HG02642 (cell line): ENCODE data around the gene NXN.
"Not testable (repeated sequence)": the region's sequence is repeated elsewhere in the genome, so short reads cannot be mapped to it uniquely, and the experiment has no call there.

Source experiments
- ATAC-seq: cut with Tn5 transposase; IDR thresholded peaks from one replicate; pipeline ENCODE4 v1.9.1; 2021; ENCODE audit warnings: mild to moderate bottlenecking; ENCODE audit not compliant: unreplicated experiment, poor library complexity

The NXN gene

GRCh38 chr17:1007310-1008007 is 27.9 kb upstream of the NXN start:
- no peak for ATAC-seq

- ATAC-seq, result no peak
Measured at GRCh38 chr17:1006054-1006453, 26.5 kb upstream of the NXN start.

GRCh38 chr17:1005361-1005946 is 25.9 kb upstream of the NXN start:
- no peak for ATAC-seq

GRCh38 chr17:1004769-1005295 is 25.3 kb upstream of the NXN start:
- no peak for ATAC-seq

GRCh38 chr17:1003972-1004768 is 24.6 kb upstream of the NXN start:
- ATAC-seq, result no peak

GRCh38 chr17:1003633-1003971 is 24.0 kb upstream of the NXN start:
- no peak for ATAC-seq

GRCh38 chr17:1002771-1003555 is 23.4 kb upstream of the NXN start:
- no peak for ATAC-seq

GRCh38 chr17:1002412-1002753 is 22.8 kb upstream of the NXN start:
- ATAC-seq, result no peak

- ATAC-seq, result no peak
Measured at GRCh38 chr17:1001640-1002411, 22.2 kb upstream of the NXN start.

GRCh38 chr17:1000597-1001461 is 21.3 kb upstream of the NXN start:
- ATAC-seq, result no peak

GRCh38 chr17:998111-998510 is 18.5 kb upstream of the NXN start:
- no peak for ATAC-seq

GRCh38 chr17:996554-997344 is 17.2 kb upstream of the NXN start, which contains the start of gene TIMM22:
TIMM22 (plus strand) TSS chr17:997129; CDS start chr17:997143, 14 bp downstream.
- ATAC-seq, result peak; percentile 89

- ATAC-seq, result not testable (repeated sequence)
Measured at GRCh38 chr17:995324-995723, 15.7 kb upstream of the NXN start.

GRCh38 chr17:992933-993332 is 13.4 kb upstream of the NXN start:
- ATAC-seq, result no peak

GRCh38 chr17:988561-988960 is 9.0 kb upstream of the NXN start:
- ATAC-seq, result no peak

GRCh38 chr17:987931-988330 is 8.4 kb upstream of the NXN start:
- no peak for ATAC-seq

- no peak for ATAC-seq
Measured at GRCh38 chr17:986322-986929, 6.8 kb upstream of the NXN start.

GRCh38 chr17:983921-984320 is 4.3 kb upstream of the NXN start:
- ATAC-seq, result no peak
